ENCODE data around the gene PTK7.
A peak's percentile ranks its signal among the peaks of the same experiment; 100 is the strongest.

The PTK7 gene

DNA sequence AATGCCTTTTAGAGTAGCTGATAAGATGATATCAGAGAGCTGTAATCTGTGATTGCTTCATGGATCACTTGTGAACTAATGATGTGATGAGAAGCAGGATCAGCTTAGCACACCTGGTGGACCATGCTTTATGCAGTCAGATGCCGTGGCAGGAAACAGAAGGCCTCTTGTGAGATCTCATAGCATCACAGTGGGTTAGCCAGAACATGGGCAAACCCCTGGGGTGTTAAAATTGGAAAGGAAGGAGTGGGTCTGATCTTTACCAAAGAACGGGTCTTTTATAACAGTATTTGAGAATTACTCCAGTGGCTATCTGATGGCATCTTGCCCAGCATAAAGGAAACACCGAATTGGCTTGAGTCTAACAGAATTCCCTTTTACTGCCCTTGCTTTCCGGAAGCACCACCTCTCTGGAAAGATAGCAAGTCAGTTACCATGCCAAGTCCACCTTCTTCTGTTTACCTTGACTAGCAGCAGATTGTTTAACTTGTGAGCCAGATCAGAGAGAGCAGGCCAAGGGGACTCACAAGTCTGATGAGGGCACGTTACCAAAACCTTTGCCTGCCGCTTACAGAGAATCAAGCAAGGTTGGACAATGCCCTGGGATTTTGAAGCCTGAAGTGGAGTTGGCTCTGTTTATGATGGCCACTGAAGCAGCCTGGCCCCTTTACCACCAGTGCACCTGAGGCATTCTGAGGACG lies 74.1 kb downstream of the PTK7 start:
- no peak overlapping the region for H3K4me2 ChIP-seq
- H3K36me3 ChIP-seq (ENCODE audit: insufficient read depth): no peaks in the 10 kb centered on the region

GRCh38 chr6:43159599-43159998 lies 83.5 kb downstream of the PTK7 start:
- no peak overlapping the region for H2AFZ ChIP-seq (ENCODE audit: low read depth)
- no peak overlapping the region for H3K4me3 ChIP-seq (IDR thresholded peaks at IDR 0.05; ENCODE audit: insufficient read depth, low read depth, low read length)
- H3K27ac ChIP-seq: no peak overlapping the region
- no peaks in the 10 kb centered on the region for H3K36me3 ChIP-seq (ENCODE audit: insufficient read depth)
- no peaks in the 10 kb centered on the region for H3K27me3 ChIP-seq (ENCODE audit: insufficient read depth, low read depth)
- no peaks in the 10 kb centered on the region for H3K4me1 ChIP-seq (ENCODE audit: low read depth, poor library complexity, severe bottlenecking)
- H4K20me1 ChIP-seq (ENCODE audit: insufficient read depth): no peaks in the 10 kb centered on the region
- TF ChIP-seq, protein P1, sequence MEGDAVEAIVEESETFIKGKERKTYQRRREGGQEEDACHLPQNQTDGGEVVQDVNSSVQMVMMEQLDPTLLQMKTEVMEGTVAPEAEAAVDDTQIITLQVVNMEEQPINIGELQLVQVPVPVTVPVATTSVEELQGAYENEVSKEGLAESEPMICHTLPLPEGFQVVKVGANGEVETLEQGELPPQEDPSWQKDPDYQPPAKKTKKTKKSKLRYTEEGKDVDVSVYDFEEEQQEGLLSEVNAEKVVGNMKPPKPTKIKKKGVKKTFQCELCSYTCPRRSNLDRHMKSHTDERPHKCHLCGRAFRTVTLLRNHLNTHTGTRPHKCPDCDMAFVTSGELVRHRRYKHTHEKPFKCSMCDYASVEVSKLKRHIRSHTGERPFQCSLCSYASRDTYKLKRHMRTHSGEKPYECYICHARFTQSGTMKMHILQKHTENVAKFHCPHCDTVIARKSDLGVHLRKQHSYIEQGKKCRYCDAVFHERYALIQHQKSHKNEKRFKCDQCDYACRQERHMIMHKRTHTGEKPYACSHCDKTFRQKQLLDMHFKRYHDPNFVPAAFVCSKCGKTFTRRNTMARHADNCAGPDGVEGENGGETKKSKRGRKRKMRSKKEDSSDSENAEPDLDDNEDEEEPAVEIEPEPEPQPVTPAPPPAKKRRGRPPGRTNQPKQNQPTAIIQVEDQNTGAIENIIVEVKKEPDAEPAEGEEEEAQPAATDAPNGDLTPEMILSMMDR (conservative IDR thresholded peaks at IDR 0.05; ENCODE audit: low read depth, low read length): no peak
- H3K9ac ChIP-seq: no peak overlapping the region
- H3K4me2 ChIP-seq: no peak overlapping the region
- H3K79me2 ChIP-seq (ENCODE audit: insufficient read depth, low read depth): no peaks in the 10 kb centered on the region

More for the DNA sequence above, 74.1 kb downstream of the PTK7 start:
- H3K27me3 ChIP-seq (ENCODE audit: insufficient read depth, low read depth): no peaks in the 10 kb centered on the region
- no peak overlapping the region for H3K4me3 ChIP-seq (IDR thresholded peaks at IDR 0.05; ENCODE audit: insufficient read depth, low read depth, low read length)
- H2AFZ ChIP-seq (ENCODE audit: low read depth): no peak overlapping the region
- no peak overlapping the region for H3K9ac ChIP-seq
- no peaks in the 10 kb centered on the region for H4K20me1 ChIP-seq (ENCODE audit: insufficient read depth)
- no peaks in the 10 kb centered on the region for H3K79me2 ChIP-seq (ENCODE audit: insufficient read depth, low read depth)
- no peak overlapping the region for H3K27ac ChIP-seq
- H3K4me1 ChIP-seq (ENCODE audit: low read depth, poor library complexity, severe bottlenecking): no peaks in the 10 kb centered on the region
- TF ChIP-seq, protein P1 (conservative IDR thresholded peaks at IDR 0.05; ENCODE audit: low read depth, low read length): no peak

DNA sequence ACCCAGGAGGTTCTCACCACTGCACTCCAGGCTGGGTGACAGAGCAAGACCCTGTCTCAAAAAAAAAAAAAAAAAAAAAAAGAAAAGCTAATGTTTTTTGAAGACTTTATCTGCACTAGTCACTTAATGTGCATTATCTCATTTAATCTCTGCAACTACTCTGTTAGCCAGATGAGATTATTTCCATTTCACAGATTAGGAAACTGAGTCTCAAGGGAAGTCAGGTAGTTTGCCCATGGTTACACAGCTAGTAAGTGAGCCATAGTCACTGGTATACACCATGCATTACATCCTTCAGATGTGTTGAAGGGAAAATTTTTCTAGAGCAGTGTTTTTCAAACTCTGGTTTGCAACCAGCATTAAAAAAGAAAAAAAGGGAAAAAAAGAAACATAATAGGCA lies 87.8 kb downstream of the PTK7 start:
- no peak overlapping the region for H3K4me2 ChIP-seq
- no peaks in the 10 kb centered on the region for H3K27me3 ChIP-seq (ENCODE audit: insufficient read depth, low read depth)
- no peaks in the 10 kb centered on the region for H4K20me1 ChIP-seq (ENCODE audit: insufficient read depth)
- H3K79me2 ChIP-seq (ENCODE audit: insufficient read depth, low read depth): no peaks in the 10 kb centered on the region
- TF ChIP-seq, protein P1 (conservative IDR thresholded peaks at IDR 0.05; ENCODE audit: low read depth, low read length): no peak
- H3K4me1 ChIP-seq (ENCODE audit: low read depth, poor library complexity, severe bottlenecking): no peaks in the 10 kb centered on the region
- no peak overlapping the region for H3K9ac ChIP-seq
- no peak overlapping the region for H2AFZ ChIP-seq (ENCODE audit: low read depth)
- no peak overlapping the region for H3K27ac ChIP-seq
- no peaks in the 10 kb centered on the region for H3K36me3 ChIP-seq (ENCODE audit: insufficient read depth)
- no peak overlapping the region for H3K4me3 ChIP-seq (IDR thresholded peaks at IDR 0.05; ENCODE audit: insufficient read depth, low read depth, low read length)

DNA sequence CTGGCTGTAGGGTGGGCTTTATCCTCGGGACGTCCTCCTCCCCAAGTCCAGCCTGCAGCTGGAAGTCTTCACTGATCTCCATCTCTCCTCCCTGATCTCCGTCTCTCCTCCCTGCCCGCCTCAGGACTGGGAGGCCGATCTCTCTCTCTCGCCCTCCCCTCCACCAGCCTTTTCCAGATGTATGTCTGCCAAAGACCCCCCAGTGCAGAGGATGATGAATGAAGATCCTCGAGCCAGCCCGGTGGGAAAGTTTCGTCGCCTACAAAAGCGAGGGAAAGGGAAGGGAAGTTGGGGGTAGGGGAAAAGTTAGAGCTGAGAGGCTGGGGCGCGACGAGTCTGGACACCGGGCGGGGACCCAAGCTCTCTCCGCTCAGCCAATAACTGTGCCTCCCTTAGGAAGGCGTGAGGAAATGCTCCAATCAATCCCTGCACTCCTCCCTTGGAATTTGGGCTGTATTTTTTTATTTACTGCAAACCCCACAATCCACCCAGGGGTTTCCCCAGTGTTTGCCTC lies 94.4 kb downstream of the PTK7 start:
- Histone ChIP-seq H3K4me2 (peak overlapping the region; percentile 89), H4K20me1 (ENCODE audit: insufficient read depth) (peaks cover 6% of the 10 kb centered on the region; the same call in 1 of the 2 replicates), H3K79me2 (ENCODE audit: insufficient read depth, low read depth) (peaks cover 22% of the 10 kb centered on the region; the same call in 1 of the 2 replicates), H3K9ac (peak overlapping the region; percentile 81; the same call in 1 of the 2 replicates), H3K27ac (no peak overlapping the region), H3K27me3 (ENCODE audit: insufficient read depth, low read depth) (no peaks in the 10 kb centered on the region), H3K4me3 (IDR thresholded peaks at IDR 0.05; ENCODE audit: insufficient read depth, low read depth, low read length) (no peak overlapping the region), H3K4me1 (ENCODE audit: low read depth, poor library complexity, severe bottlenecking) (peaks cover 31% of the 10 kb centered on the region), H2AFZ (ENCODE audit: low read depth) (peak overlapping the region; percentile 94), H3K36me3 (ENCODE audit: insufficient read depth) (no peaks in the 10 kb centered on the region)
- TF ChIP-seq, protein P1 (conservative IDR thresholded peaks at IDR 0.05; ENCODE audit: low read depth, low read length): no peak
